Measurements from ENCODE around the gene PTX4.

The PTX4 gene

DNA sequence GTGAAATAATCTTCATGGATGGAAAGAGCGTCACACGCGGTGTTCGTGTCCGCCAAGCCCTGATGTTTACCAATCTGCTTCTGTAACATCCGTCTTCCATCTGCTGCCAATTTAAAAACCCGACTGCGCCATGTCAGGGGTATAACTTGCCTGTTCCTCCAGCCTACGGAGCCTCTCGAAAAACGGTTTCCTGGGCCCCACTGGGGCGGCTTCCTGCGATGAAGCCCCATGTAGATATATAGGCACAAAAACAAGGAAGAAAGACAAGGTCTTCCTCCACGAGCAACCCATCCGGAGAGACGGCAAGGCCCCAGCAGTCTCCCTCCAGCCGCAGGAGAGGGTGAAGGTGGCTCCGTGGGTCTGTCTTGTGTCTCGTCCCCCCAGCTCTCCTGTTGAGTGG lies at the start of gene PTX4:
PTX4 (minus strand) TSS at position 326 of the 400 bp plus-strand sequence; CDS start at position 291, 35 bp downstream.
- intact Hi-C loops (cut with DNase I) = no loop called here
- DNase-seq = no peak

DNA sequence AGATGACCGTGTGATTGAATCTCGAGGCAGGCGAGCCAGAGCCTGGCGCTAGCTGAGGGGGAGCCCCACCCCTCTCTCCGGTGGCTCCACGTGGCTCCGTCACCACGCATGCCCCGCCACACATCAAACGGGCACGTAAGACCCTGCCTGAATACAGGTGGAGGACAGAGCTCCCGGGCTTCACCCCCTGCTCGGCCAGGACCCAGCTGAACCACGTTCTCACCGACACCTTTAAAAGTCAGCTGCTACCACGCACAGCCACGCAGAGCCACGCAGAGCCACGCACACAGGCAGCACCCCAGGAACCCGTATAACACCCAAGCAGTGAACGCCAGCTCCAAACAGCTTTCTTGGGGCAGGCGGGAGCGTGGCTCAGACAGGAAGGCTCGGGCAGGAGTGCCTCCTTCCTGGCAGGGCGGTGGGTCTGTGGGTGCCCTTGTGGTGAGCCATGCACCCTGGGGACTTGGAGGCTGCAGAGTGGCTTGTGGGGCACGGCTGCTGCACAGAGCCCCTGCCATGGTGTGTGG lies 49.1 kb upstream of the PTX4 start:
- DNase-seq = no peak
- intact Hi-C loops (cut with DNase I) = no loop called here

- DNase-seq = peak in 1 of 10 donors; percentile 78
- intact Hi-C loops (cut with DNase I) = no loop called here
Measured at GRCh38 chr16:1537138-1537577, 48.4 kb upstream of the PTX4 start.

- no peak for DNase-seq
- intact Hi-C loops (cut with DNase I) = no loop called here
Measured at GRCh38 chr16:1536601-1537000, 47.9 kb upstream of the PTX4 start.

DNA sequence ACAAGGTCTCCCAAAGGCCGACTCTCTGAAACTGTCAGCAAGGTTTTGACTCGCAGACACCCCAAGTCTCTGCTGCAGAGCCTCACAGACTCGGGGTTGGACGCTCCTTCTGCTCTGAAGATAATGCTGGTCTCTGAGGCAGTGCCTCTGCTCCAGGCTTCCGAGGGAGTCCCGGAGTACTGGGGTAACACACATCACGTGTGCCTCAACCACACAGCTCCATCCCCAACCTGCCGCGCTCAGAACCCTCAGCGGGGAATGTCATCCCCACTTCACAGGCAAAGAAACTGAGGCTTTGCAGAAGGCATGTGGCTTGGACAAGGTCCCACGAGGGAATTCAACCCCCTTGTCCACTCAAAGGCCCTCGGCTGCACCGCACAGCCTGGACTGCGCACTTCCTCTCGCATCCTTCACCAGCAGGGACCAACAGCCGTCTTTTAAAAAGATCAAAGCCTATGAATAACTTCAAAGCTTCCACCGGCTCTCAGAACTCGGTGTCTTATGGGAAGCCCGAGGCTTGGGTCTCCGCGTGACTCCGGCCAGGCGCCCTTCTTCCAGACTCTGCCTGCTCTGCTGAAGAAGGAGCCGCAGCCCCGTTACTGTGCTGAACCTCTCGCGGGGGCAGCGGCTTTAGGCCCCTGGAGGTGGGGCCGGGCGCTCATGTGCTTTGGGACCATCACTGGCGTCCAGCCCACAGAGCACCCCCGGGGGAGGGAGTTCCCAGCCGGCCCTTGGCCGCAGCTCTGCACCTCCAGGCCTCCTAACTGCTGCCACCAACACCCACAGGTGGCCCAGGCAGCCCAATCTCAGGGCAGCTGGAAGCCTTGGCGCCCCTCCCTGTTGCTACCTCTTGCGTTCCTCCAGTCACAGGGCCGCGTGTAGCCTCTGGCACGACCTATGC lies 46.9 kb upstream of the PTX4 start:
- no peak for DNase-seq
- intact Hi-C loops (cut with DNase I) = no loop called here

GRCh38 chr16:1534021-1535020 lies 45.6 kb upstream of the PTX4 start:
- no peak for DNase-seq

DNA sequence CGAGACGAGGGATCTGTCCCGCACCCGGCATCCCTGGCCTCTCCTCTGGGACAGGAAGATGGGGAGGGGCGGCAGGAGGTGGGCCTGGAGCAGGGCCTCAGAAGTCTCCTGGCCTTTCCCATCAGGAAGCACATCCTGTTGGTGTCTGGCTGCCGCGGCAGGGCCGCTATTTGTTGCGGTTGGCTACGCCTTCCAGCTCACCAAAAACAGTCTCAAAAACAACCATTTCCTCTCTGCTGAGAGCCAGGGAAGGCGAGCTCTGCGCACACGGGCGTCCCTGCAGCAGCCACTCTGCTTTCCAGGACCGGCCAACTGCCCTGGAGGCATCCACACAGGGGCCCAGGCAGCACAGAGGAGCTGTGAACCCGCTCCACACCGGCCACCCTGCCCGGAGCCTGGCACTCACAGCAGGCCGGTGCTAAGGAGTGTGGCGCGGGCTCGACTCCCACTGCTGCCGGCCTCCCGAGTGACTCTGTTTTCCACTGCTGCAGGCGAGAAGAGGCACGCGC lies 44.8 kb upstream of the PTX4 start, which contains the start of gene TMEM204:
TMEM204 (plus strand) TSS at position 224 of the 509 bp plus-strand sequence. CDS start 610 bp downstream, outside the sequence.
- intact Hi-C loops (cut with DNase I) = no loop called here
- DNase-seq = no peak

More at GRCh38 chr16:1534021-1535020, 45.6 kb upstream of the PTX4 start:
- intact Hi-C loops (cut with DNase I) = no loop called here

DNA sequence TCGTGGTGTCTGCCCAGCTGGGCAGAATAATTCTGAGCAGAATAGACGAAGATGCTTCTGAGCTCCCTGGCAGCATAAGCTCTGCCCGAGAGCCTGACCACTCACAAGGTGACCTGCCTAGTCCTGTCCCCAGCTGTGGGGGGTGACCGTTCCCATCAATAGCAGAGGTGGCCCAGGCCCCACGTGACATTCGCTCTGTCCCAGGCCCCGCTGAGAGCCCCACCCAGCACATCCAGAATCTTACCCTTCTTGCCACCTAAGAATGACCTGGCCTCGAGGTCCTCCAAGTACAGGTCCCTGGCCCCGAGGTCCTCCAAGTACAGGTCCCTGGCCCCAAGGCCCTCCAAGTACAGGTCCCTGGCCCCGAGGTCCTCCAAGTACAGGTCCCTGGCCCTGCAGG lies 44.0 kb upstream of the PTX4 start:
- no peak for DNase-seq

DNA sequence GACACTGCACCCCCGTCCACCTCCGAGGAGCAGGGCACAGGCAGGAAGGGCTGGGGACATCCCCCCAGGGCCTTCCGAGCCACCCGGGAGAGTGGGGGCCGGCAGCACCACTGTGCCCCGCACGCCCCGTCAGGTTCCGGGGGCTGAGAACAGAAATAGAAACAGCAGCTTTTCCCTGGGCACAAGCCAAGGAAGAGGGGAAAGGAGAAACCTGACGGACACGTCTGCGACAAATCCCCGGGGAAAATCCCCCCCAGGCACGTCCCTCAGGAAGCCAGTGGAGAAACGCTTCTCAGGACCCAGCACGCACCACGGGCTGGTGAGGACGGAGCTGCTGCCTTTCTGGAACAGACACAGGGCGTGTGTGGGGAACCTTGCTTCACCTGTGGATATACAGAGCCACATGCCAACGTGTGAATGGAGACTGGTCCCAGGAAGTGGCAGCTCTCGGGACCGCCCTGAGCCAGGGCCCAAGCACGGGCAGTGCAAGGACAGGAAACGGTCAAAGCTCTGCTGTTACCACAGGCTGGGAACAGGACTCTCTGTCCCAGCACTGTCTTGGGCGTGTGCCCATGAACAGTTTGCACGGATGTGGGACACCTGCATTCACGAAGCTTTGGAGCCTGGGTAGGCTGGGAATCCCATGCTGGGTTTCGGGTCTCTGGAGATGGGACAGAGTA lies 43.5 kb upstream of the PTX4 start:
- no peak for DNase-seq
- intact Hi-C loops (cut with DNase I) = no loop called here

More for the DNA sequence above, 44.0 kb upstream of the PTX4 start:
- intact Hi-C loops (cut with DNase I) = no loop called here

DNA sequence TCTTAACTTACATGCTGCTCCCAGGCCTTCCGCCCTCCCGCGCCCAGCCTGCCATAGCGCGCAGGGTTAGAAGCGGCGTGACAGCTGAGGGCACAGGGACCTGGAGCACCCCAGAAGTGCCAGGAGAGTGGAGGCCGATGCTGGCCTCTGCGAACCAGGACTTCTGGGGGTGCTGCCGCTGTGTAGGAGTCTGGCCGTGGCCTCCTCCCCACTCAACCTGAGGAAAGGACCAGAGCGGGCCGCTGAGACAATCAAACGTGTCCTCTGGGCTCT lies 42.8 kb upstream of the PTX4 start:
- intact Hi-C loops (cut with DNase I) = no loop called here

GRCh38 chr16:1530883-1531637 lies 42.3 kb upstream of the PTX4 start:
- DNase-seq = no peak
- intact Hi-C loops (cut with DNase I) = no loop called here

More for the DNA sequence above, 42.8 kb upstream of the PTX4 start:
- DNase-seq = no peak

- intact Hi-C loops (cut with DNase I) = no loop called here
- no peak for DNase-seq
Measured at GRCh38 chr16:1530349-1530882, 41.7 kb upstream of the PTX4 start.

GRCh38 chr16:1528921-1529537 lies 40.3 kb upstream of the PTX4 start:
- DNase-seq = no peak
- intact Hi-C loops (cut with DNase I) = no loop called here

GRCh38 chr16:1527836-1528811 lies 39.4 kb upstream of the PTX4 start:
- intact Hi-C loops (cut with DNase I) = no loop called here
- DNase-seq = no peak

DNA sequence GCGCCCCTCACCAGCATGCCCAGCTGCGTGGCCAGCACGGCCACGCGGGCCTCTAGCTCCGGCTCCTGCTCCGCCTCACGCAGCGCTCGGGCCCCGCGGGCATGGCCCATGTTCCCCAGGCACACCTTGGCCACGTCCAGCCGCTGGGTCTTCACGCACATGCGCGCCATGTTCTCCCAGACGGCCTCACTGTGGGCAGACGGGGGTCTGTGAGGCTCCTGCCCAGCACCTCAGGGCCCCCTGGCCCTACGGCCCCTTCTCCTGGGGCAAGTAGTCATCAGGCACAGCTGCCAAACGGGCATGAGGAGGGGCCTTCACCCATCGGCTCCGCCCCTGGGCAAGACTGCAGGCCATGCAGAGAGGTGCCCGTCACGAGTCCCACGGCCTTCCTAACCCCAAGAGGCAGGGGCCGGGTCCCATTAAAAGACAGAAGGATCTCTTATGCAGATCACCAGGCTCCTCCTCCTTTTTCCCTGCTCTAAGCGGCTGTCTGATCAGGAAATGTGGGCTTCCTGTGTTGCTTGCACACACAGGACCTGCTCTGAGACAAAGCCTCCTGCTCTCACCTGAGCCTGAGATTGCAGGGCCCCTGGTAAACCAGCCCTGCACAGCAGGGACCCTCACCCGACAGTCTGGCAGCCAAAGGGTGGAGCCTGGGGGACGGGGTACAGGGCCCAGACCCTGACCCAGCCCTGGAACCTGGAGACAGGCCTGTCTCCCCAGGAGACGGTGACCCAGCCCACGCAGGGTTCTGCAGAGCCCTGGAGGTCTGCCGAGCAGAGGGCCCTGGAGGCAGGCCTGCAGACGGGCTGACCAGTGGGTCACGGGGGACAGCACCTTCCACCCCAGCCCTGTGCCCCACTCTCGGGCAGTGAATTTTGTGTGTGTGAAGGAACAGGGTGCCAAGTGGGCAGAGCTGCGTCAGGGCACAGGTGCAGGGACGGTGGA lies 38.1 kb upstream of the PTX4 start:
- intact Hi-C loops (cut with DNase I) = no loop called here
- peak in 1 of 10 donors; percentile 79 for DNase-seq

- intact Hi-C loops (cut with DNase I) = no loop called here
- DNase-seq = no peak
Measured at GRCh38 chr16:1525871-1526607, 37.3 kb upstream of the PTX4 start.
